ENCODE measurements around the gene CCDC85A.
A peak's percentile ranks its signal among the peaks of the same experiment; 100 is the strongest.

The CCDC85A gene

GRCh38 chr2:56177420-56178220 lies 6.2 kb upstream of the CCDC85A start:
- no peak for TF ChIP-seq JUND (IDR thresholded peaks at IDR 0.05; ENCODE audit: low read depth)
- no peak for DNase-seq (ENCODE audit: low read depth in 1 of 2, low spot score in 1 of 2)
- in situ Hi-C loops (cut with HindIII; ENCODE audit: low pct_unique_long_range_greater_than_20kb, low sequenced_read_pairs) = no loop called here

- no peak for TF ChIP-seq JUND (IDR thresholded peaks at IDR 0.05; ENCODE audit: low read depth)
- in situ Hi-C loops (cut with HindIII; ENCODE audit: low pct_unique_long_range_greater_than_20kb, low sequenced_read_pairs) = no loop called here
- no peak for DNase-seq (ENCODE audit: low read depth in 1 of 2, low spot score in 1 of 2)
Observed at GRCh38 chr2:56179931-56180330, 3.9 kb upstream of the CCDC85A start.

GRCh38 chr2:56182420-56182819 lies 1.4 kb upstream of the CCDC85A start:
- in situ Hi-C loops (cut with HindIII; ENCODE audit: low pct_unique_long_range_greater_than_20kb, low sequenced_read_pairs) = no loop called here
- no peak for DNase-seq (ENCODE audit: low read depth in 1 of 2, low spot score in 1 of 2)

GRCh38 chr2:56184500-56185011 lies 766 bp downstream of the CCDC85A start:
- in situ Hi-C loops (cut with HindIII; ENCODE audit: low pct_unique_long_range_greater_than_20kb, low sequenced_read_pairs) = no loop called here
- DNase-seq (ENCODE audit: low read depth in 1 of 2, low spot score in 1 of 2) = peak; percentile 12 to 64
- TF ChIP-seq JUND (IDR thresholded peaks at IDR 0.05; ENCODE audit: low read depth) = no peak

More at GRCh38 chr2:56182420-56182819, 1.4 kb upstream of the CCDC85A start:
- no peak for TF ChIP-seq JUND (IDR thresholded peaks at IDR 0.05; ENCODE audit: low read depth)

- DNase-seq (ENCODE audit: low read depth in 1 of 2, low spot score in 1 of 2) = peak; percentile 37 to 44
- no peak for TF ChIP-seq JUND (IDR thresholded peaks at IDR 0.05; ENCODE audit: low read depth)
- in situ Hi-C loops (cut with HindIII; ENCODE audit: low pct_unique_long_range_greater_than_20kb, low sequenced_read_pairs) = no loop called here
Observed at GRCh38 chr2:56185101-56185581, 1.4 kb downstream of the CCDC85A start.

- peak; percentile 39 to 70 for DNase-seq (ENCODE audit: low read depth in 1 of 2, low spot score in 1 of 2)
- TF ChIP-seq JUND (IDR thresholded peaks at IDR 0.05; ENCODE audit: low read depth) = no peak
- in situ Hi-C loops (cut with HindIII; ENCODE audit: low pct_unique_long_range_greater_than_20kb, low sequenced_read_pairs) = no loop called here
Observed at GRCh38 chr2:56185582-56186046, 1.8 kb downstream of the CCDC85A start.

GRCh38 chr2:56191617-56192016 lies 7.8 kb downstream of the CCDC85A start:
- in situ Hi-C loops (cut with HindIII; ENCODE audit: low pct_unique_long_range_greater_than_20kb, low sequenced_read_pairs) = no loop called here
- TF ChIP-seq JUND (IDR thresholded peaks at IDR 0.05; ENCODE audit: low read depth) = no peak
- DNase-seq (ENCODE audit: low read depth in 1 of 2, low spot score in 1 of 2) = peak; percentile 69 to 76

- in situ Hi-C loops (cut with HindIII; ENCODE audit: low pct_unique_long_range_greater_than_20kb, low sequenced_read_pairs) = no loop called here
- DNase-seq (ENCODE audit: low read depth in 1 of 2, low spot score in 1 of 2) = no peak
- TF ChIP-seq JUND (IDR thresholded peaks at IDR 0.05; ENCODE audit: low read depth) = no peak
Observed at GRCh38 chr2:56192664-56193305, 9.0 kb downstream of the CCDC85A start.

GRCh38 chr2:56195563-56195962 lies 11.8 kb downstream of the CCDC85A start:
- no peak for TF ChIP-seq JUND (IDR thresholded peaks at IDR 0.05; ENCODE audit: low read depth)
- in situ Hi-C loops (cut with HindIII; ENCODE audit: low pct_unique_long_range_greater_than_20kb, low sequenced_read_pairs) = no loop called here

GRCh38 chr2:56197816-56198215 lies 14.0 kb downstream of the CCDC85A start:
- in situ Hi-C loops (cut with HindIII; ENCODE audit: low pct_unique_long_range_greater_than_20kb, low sequenced_read_pairs) = no loop called here
- DNase-seq (ENCODE audit: low read depth in 1 of 2, low spot score in 1 of 2) = no peak
- no peak for TF ChIP-seq JUND (IDR thresholded peaks at IDR 0.05; ENCODE audit: low read depth)

More at GRCh38 chr2:56195563-56195962, 11.8 kb downstream of the CCDC85A start:
- DNase-seq (ENCODE audit: low read depth in 1 of 2, low spot score in 1 of 2) = no peak

- in situ Hi-C loops (cut with HindIII; ENCODE audit: low pct_unique_long_range_greater_than_20kb, low sequenced_read_pairs) = no loop called here
- no peak for DNase-seq (ENCODE audit: low read depth in 1 of 2, low spot score in 1 of 2)
- no peak for TF ChIP-seq JUND (IDR thresholded peaks at IDR 0.05; ENCODE audit: low read depth)
Observed at GRCh38 chr2:56198936-56199335, 15.1 kb downstream of the CCDC85A start.

GRCh38 chr2:56199492-56199891 lies 15.7 kb downstream of the CCDC85A start:
- in situ Hi-C loops (cut with HindIII; ENCODE audit: low pct_unique_long_range_greater_than_20kb, low sequenced_read_pairs) = no loop called here
- DNase-seq (ENCODE audit: low read depth in 1 of 2, low spot score in 1 of 2) = no peak
- no peak for TF ChIP-seq JUND (IDR thresholded peaks at IDR 0.05; ENCODE audit: low read depth)
